Loucy (cell line): ENCODE data around the gene SRSF7.
"Not testable (repeated sequence)": the region's sequence is repeated elsewhere in the genome, so short reads cannot be mapped to it uniquely, and the experiment has no call there.

Experiments used
- H2AFZ ChIP-seq: fragments of 200-600 bp; sonication (generic); 2 replicates; pipeline ENCODE4 v1.6.0; 2016; ENCODE audit warnings: antibody characterized with exemption, mild to moderate bottlenecking, low read length, moderate library complexity
- H3F3A ChIP-seq: fragments of 200-600 bp; 2 replicates; pipeline ENCODE4 v1.6.0; 2016; ENCODE audit warnings: antibody characterized with exemption, low read depth, mild to moderate bottlenecking
- H3K27me3 ChIP-seq: fragments of 200-600 bp; sonication (generic); 2 replicates; pipeline ENCODE4 v1.6.1; 2014; ENCODE audit warnings: low read length, mild to moderate bottlenecking; ENCODE audit not compliant: insufficient read depth, poor library complexity, severe bottlenecking
- H3K36me3 ChIP-seq: fragments of 200-600 bp; sonication (generic); 2 replicates; pipeline ENCODE4 v1.6.1; 2016; ENCODE audit warnings: low read length; ENCODE audit not compliant: insufficient read depth
- H3K4me1 ChIP-seq: fragments of 200-600 bp; sonication (generic); 2 replicates; pipeline ENCODE4 v1.5.1; 2014; ENCODE audit warnings: low read length, mild to moderate bottlenecking; ENCODE audit not compliant: insufficient read depth, poor library complexity, severe bottlenecking
- H3K4me2 ChIP-seq: fragments of 200-600 bp; sonication (generic); 2 replicates; pipeline ENCODE4 v1.6.0; 2014; ENCODE audit warnings: antibody characterized with exemption, low read length, low read depth, mild to moderate bottlenecking; ENCODE audit not compliant: poor library complexity, severe bottlenecking
- H3K4me3 ChIP-seq: fragments of 200-600 bp; sonication (generic); 2 replicates; pipeline ENCODE4 v1.5.1; 2014; ENCODE audit warnings: low read length, mild to moderate bottlenecking, mixed read lengths; ENCODE audit not compliant: poor library complexity, severe bottlenecking
- H3K79me2 ChIP-seq: fragments of 200-600 bp; sonication (generic); 2 replicates; pipeline ENCODE4 v1.6.1; 2014; ENCODE audit warnings: low read length; ENCODE audit not compliant: insufficient read depth
- H3K9ac ChIP-seq: fragments of 200-600 bp; sonication (generic); 2 replicates; pipeline ENCODE4 v1.6.0; 2014; ENCODE audit warnings: mild to moderate bottlenecking, low read depth, low read length, moderate library complexity; ENCODE audit not compliant: poor library complexity, severe bottlenecking
- H3K9me2 ChIP-seq: fragments of 200-600 bp; sonication (generic); replicated peaks from 2 replicates; pipeline ENCODE4 v1.6.1; 2016; ENCODE audit warnings: low read depth, low read length, mixed read lengths
- H3K9me3 ChIP-seq: fragments of 200-600 bp; sonication (generic); 2 replicates; pipeline ENCODE4 v1.6.1; 2014; ENCODE audit warnings: mild to moderate bottlenecking, antibody characterized with exemption, low read length, low read depth; ENCODE audit not compliant: insufficient read depth
- H4K20me1 ChIP-seq: fragments of 200-600 bp; sonication (generic); 2 replicates; pipeline ENCODE4 v1.6.0; 2014; ENCODE audit warnings: antibody characterized with exemption, low read length, mild to moderate bottlenecking; ENCODE audit not compliant: insufficient read depth, poor library complexity, severe bottlenecking
- CTCF ChIP-seq: fragments of 200-600 bp; sonication (generic); conservative IDR thresholded peaks from 2 replicates; pipeline ENCODE4 v1.5.1; 2014; ENCODE audit warnings: mild to moderate bottlenecking, antibody characterized with exemption, low read length
- EZH2phosphoT487 ChIP-seq: fragments of 200-600 bp; IDR thresholded peaks from 2 replicates; pipeline ENCODE4 v1.6.1; 2018; ENCODE audit warnings: antibody characterized with exemption, mild to moderate bottlenecking, moderate library complexity, borderline replicate concordance

Gene SRSF7

GRCh38 chr2:38794235-38794946 lies 43.2 kb upstream of the SRSF7 start:
- Histone ChIP-seq H3K36me3 (no peaks in the 10 kb centered on the region; the same call in 1 of the 2 replicates), H2AFZ (no peak overlapping the region), H3F3A (no peaks in the 10 kb centered on the region), H3K4me1 (no peaks in the 10 kb centered on the region), H3K9me3 (no peaks in the 10 kb centered on the region), H3K9me2 (no peaks in the 10 kb centered on the region), H3K4me3 (no peak overlapping the region), H3K27me3 (no peaks in the 10 kb centered on the region), H3K79me2 (no peaks in the 10 kb centered on the region), H4K20me1 (no peaks in the 10 kb centered on the region), H3K4me2 (no peak overlapping the region), H3K9ac (no peak overlapping the region)
- TF ChIP-seq EZH2phosphoT487 = no peak
- no peak for TF ChIP-seq CTCF

- Histone ChIP-seq H3K9me2 (no peaks in the 10 kb centered on the region), H3K4me3 (no peak overlapping the region), H3K4me1 (no peaks in the 10 kb centered on the region), H3K79me2 (no peaks in the 10 kb centered on the region), H4K20me1 (no peaks in the 10 kb centered on the region), H3K4me2 (no peak overlapping the region), H3K9me3 (no peaks in the 10 kb centered on the region), H2AFZ (no peak overlapping the region), H3K36me3 (no peaks in the 10 kb centered on the region; the same call in 1 of the 2 replicates), H3F3A (no peaks in the 10 kb centered on the region), H3K27me3 (no peaks in the 10 kb centered on the region), H3K9ac (no peak overlapping the region)
- TF ChIP-seq EZH2phosphoT487 = no peak
- TF ChIP-seq CTCF = no peak
Measured at GRCh38 chr2:38793511-38793910, 42.4 kb upstream of the SRSF7 start.

- Histone ChIP-seq H3K27me3 (no peaks in the 10 kb centered on the region), H3K4me2 (no peak overlapping the region), H3K79me2 (no peaks in the 10 kb centered on the region), H3K36me3 (no peaks in the 10 kb centered on the region; the same call in 1 of the 2 replicates), H3K4me3 (no peak overlapping the region), H4K20me1 (no peaks in the 10 kb centered on the region), H3K9ac (no peak overlapping the region), H3K4me1 (no peaks in the 10 kb centered on the region), H3K9me3 (no peaks in the 10 kb centered on the region), H3F3A (no peaks in the 10 kb centered on the region), H3K9me2 (no peaks in the 10 kb centered on the region), H2AFZ (no peak overlapping the region)
- TF ChIP-seq CTCF (no peak), EZH2phosphoT487 (no peak)
Measured at GRCh38 chr2:38792751-38793150, 41.6 kb upstream of the SRSF7 start.

GRCh38 chr2:38792321-38792720 lies 41.2 kb upstream of the SRSF7 start:
- not testable (repeated sequence) for H2AFZ ChIP-seq, H3K9me3 ChIP-seq, H3F3A ChIP-seq, H3K36me3 ChIP-seq, H3K79me2 ChIP-seq, H4K20me1 ChIP-seq, H3K4me2 ChIP-seq, H3K4me3 ChIP-seq, H3K27me3 ChIP-seq, H3K9me2 ChIP-seq, H3K9ac ChIP-seq, H3K4me1 ChIP-seq
